A549 (cell line): ENCODE results near the gene GSDMA. TPM values are rescaled to one million over a fixed set of nuclear protein-coding genes. Genes with fewer than 3 reads are reported as not detected.
A peak's percentile ranks its signal among the peaks of the same experiment; 100 is the strongest.

Source experiments
- ATAC-seq, 2 experiments: fragments of 200-7000 bp in 1 of 2; fragments of >200 bp in 1 of 2; cut with Nextera tagmentation in 1 of 2; cut with Tn5 transposase in 1 of 2; 3 replicates each; pipeline versions ENCODE4 v1.8.0 to v1.9.1; 2018 to 2020; ENCODE audit warnings: mild to moderate bottlenecking in 1 of 2, moderate library complexity in 1 of 2
- CTCF ChIA-PET: fragments of 300-600 bp; sonication (Branson Sonifier 250); formaldehyde crosslinking; extraction: SDS; loops from one replicate; lab custom pipeline; 2021; ENCODE audit warnings: antibody characterized with exemption, inconsistent platforms; lab: Yijun Ruan, JAX
- POLR2A ChIA-PET: fragments of 350-600 bp; formaldehyde crosslinking; extraction: SDS; loops from one replicate; lab custom pipeline; 2021; ENCODE audit warnings: antibody characterized with exemption, inconsistent platforms; lab: Yijun Ruan, JAX
- DNase-seq, 2 experiments: peaks; one replicate each; pipeline versions ENCODE4 v3.0.0 to v3.0.0-alpha.2; 2011 to 2016; ENCODE audit warnings: low read depth in 1 of 2, low spot score in 1 of 2
- FAIRE-seq: peaks from 2 replicates; lab custom pipeline; 2011; peaks lifted over from hg19 to GRCh38; lab: Jason Lieb, UNC
- H3K27ac ChIP-seq, 2 experiments: fragments of >200 bp; sonication (Bioruptor Twin); formaldehyde crosslinking; 3 replicates each; pipeline ENCODE4 v1.5.1; 2016 to 2017
- H3K4me1 ChIP-seq: fragments of >200 bp; sonication (Bioruptor Twin); formaldehyde crosslinking; 3 replicates; pipeline ENCODE4 v1.6.1; 2016
- H3K4me2 ChIP-seq: fragments of >200 bp; sonication (Bioruptor Twin); formaldehyde crosslinking; 3 replicates; pipeline ENCODE4 v1.6.1; 2016
- H3K4me3 ChIP-seq: fragments of >200 bp; sonication (Bioruptor Twin); formaldehyde crosslinking; 3 replicates; pipeline ENCODE4 v1.5.1; 2016
- H3K9me3 ChIP-seq: fragments of >200 bp; sonication (Bioruptor Twin); formaldehyde crosslinking; 3 replicates; pipeline ENCODE4 v1.6.1; 2016
- ATOH8 ChIP-seq: fragments of 250-450 bp; sonication (Bioruptor Pico); IDR thresholded peaks from 2 replicates; pipeline ENCODE4 v1.5.0; 2020; ENCODE audit warnings: low read depth, mild to moderate bottlenecking, moderate library complexity
- BHLHE40 ChIP-seq: IDR thresholded peaks from 2 replicates; pipeline ENCODE4 v1.6.1; 2012; ENCODE audit warnings: low read depth, low read length, inconsistent platforms
- CEBPB ChIP-seq, 2 experiments: fragments of >200 bp in 1 of 2; sonication (Bioruptor Twin) in 1 of 2; formaldehyde crosslinking in 1 of 2; IDR thresholded peaks; 2 replicates each; pipeline ENCODE4 v1.6.1; 2012 to 2016
- CHD2 ChIP-seq: fragments of 150-350 bp; IDR thresholded peaks from 2 replicates; pipeline ENCODE4 v1.6.1; 2014; ENCODE audit warnings: low read length; ENCODE audit not compliant: partially characterized antibody
- FOSL2 ChIP-seq, 2 experiments: fragments of 450-650 bp in 1 of 2; fragments of >200 bp in 1 of 2; sonication (Bioruptor Twin) in 1 of 2; formaldehyde crosslinking; IDR thresholded peaks; 2 replicates each; pipeline versions ENCODE4 v1.5.0 to v1.6.1; 2016 to 2020; ENCODE audit warnings: mild to moderate bottlenecking in 1 of 2, moderate library complexity in 1 of 2
- GATA3 ChIP-seq: IDR thresholded peaks from 2 replicates; pipeline ENCODE4 v1.6.1; 2012; ENCODE audit warnings: borderline replicate concordance
- HDAC2 ChIP-seq: fragments of 200-600 bp; sonication (generic); IDR thresholded peaks from 2 replicates; pipeline ENCODE4 v1.6.1; 2016
- HOXB13 ChIP-seq: fragments of 250-450 bp; sonication (Bioruptor Pico); IDR thresholded peaks from 2 replicates; pipeline ENCODE4 v1.5.0; 2020; ENCODE audit warnings: low read depth, mild to moderate bottlenecking, moderate library complexity
- JUN ChIP-seq, 2 experiments: fragments of >200 bp; sonication (Bioruptor Twin); formaldehyde crosslinking; IDR thresholded peaks; 2 replicates in 1 of 2; 3 replicates in 1 of 2; pipeline ENCODE4 v1.6.1; 2016 to 2017
- KDM1A ChIP-seq: fragments of 200-600 bp; sonication (generic); IDR thresholded peaks from 2 replicates; pipeline ENCODE4 v1.6.1; 2016; ENCODE audit warnings: low read depth, mild to moderate bottlenecking
- MAFK ChIP-seq: fragments of 450-650 bp; IDR thresholded peaks from 2 replicates; pipeline ENCODE4 v1.6.1; 2014; ENCODE audit not compliant: partially characterized antibody
- MYC ChIP-seq: IDR thresholded peaks from 2 replicates; pipeline ENCODE4 v1.6.1; 2012; ENCODE audit warnings: mild to moderate bottlenecking, inconsistent platforms, low read length, improper control_type of control experiment, borderline replicate concordance
- NPAS2 ChIP-seq: fragments of 250-450 bp; sonication (Bioruptor Pico); IDR thresholded peaks from 2 replicates; pipeline ENCODE4 v1.8.0; 2022; ENCODE audit warnings: mild to moderate bottlenecking, moderate library complexity, borderline replicate concordance
- NR3C1 ChIP-seq: fragments of >200 bp; sonication (Bioruptor Twin); formaldehyde crosslinking; IDR thresholded peaks from 3 replicates; pipeline ENCODE4 v1.6.1; 2017
- PHF8 ChIP-seq: fragments of 200-600 bp; sonication (generic); IDR thresholded peaks from 2 replicates; pipeline ENCODE4 v1.6.1; 2016; ENCODE audit warnings: low read depth, mild to moderate bottlenecking, antibody characterized with exemption, moderate library complexity, borderline replicate concordance
- POLR2AphosphoS2 ChIP-seq: conservative IDR thresholded peaks from 2 replicates; pipeline ENCODE4 v1.6.1; 2012; ENCODE audit warnings: low read length, improper control_type of control experiment, inconsistent platforms
- RARB ChIP-seq: fragments of 250-450 bp; sonication (Bioruptor Pico); IDR thresholded peaks from 2 replicates; pipeline ENCODE4 v1.8.0; 2021; ENCODE audit warnings: mild to moderate bottlenecking, moderate library complexity
- SMC3 ChIP-seq: fragments of >200 bp; sonication (Bioruptor Twin); formaldehyde crosslinking; IDR thresholded peaks from 3 replicates; pipeline ENCODE4 v1.6.1; 2018; ENCODE audit warnings: inconsistent platforms
- TP53 ChIP-seq: fragments of 250-450 bp; sonication (Bioruptor Pico); IDR thresholded peaks from 2 replicates; pipeline ENCODE4 v1.5.0; 2021; ENCODE audit warnings: mild to moderate bottlenecking, moderate library complexity
- ZFP36 ChIP-seq: fragments of 450-650 bp; IDR thresholded peaks from 2 replicates; pipeline ENCODE4 v1.6.1; 2014; ENCODE audit warnings: borderline replicate concordance; ENCODE audit not compliant: partially characterized antibody
- ZNF302 ChIP-seq: fragments of 250-450 bp; sonication (Bioruptor Pico); IDR thresholded peaks from 2 replicates; pipeline ENCODE4 v1.9.0; 2021; ENCODE audit warnings: inconsistent platforms, mild to moderate bottlenecking, moderate library complexity
- ZSCAN20 ChIP-seq: fragments of 250-450 bp; sonication (Bioruptor Pico); IDR thresholded peaks from 2 replicates; pipeline ENCODE4 v1.8.0; 2022; ENCODE audit warnings: mild to moderate bottlenecking, moderate library complexity
- WGBS: methylation state at CpG from one replicate; pipeline ENCODE4 v1.1.6; 2017; ENCODE audit errors: missing lambda C conversion rate; 5-methylcytosine and 5-hydroxymethylcytosine counted together
- polyA plus RNA-seq, 4 experiments: library from polyadenylated mRNA; depleted of rRNA in 3 of 4; stranded (reverse); fragments of >200 nt; fragmentation: RNase III in 1 of 4; extraction: RNeasy Plus Mini Kit Qiagen cat#74134 plus additional on column Dnase treatment in 1 of 4; gene quantifications; 2 replicates in 3 of 4; 3 replicates in 1 of 4; pipeline ENCODE4 v1.2.3, GENCODE V29; 2011 to 2017

GSDMA gene
- polyA plus RNA-seq, 2 of the 4 experiments (the other 2 are of a cell fraction): not detected

- ATAC-seq (peak; percentile 19 to 31; a peak in 4 of 6 replicates), DNase-seq (peak; percentile 36 to 55)
- H3K4me3 ChIP-seq: no peak overlapping the region
- H3K4me1 ChIP-seq: peaks cover 34% of the 10 kb centered on the region
- ChIA-PET POLR2A (interaction anchor here (1.1 kb wide), 1 partner anchor 10 kb away, joined by 6 read pairs; no protein-coding TSS in a partner anchor), CTCF (interaction anchor here (0.6 to 3.9 kb wide), 7 partner anchors 10 to 341 kb away, joined by 3 to 17 read pairs (median 4); partner anchors contain the start of genes MED24 and PSMD3)
- H3K27ac ChIP-seq: peak overlapping the region; percentile 29 to 52; a peak in 3 of 6 replicates
- TF ChIP-seq GATA3 (peak; percentile 6; the same call in 1 of the 2 replicates), TP53 (CRISPR knock-in tag) (no peak), NPAS2 (CRISPR knock-in tag) (no peak), CEBPB (IDR thresholded peaks at IDR 0.05) (peak in 1 of 2 experiments; percentile 63; a peak in 1 of 4 replicates), JUN (IDR thresholded peaks at IDR 0.05) (no peak), NR3C1 (no peak), SMC3 (no peak), FOSL2 (IDR thresholded peaks at IDR 0.05) (peak; percentile 44; the same call in 1 of the 2 replicates), FOSL2 (CRISPR knock-in tag; IDR thresholded peaks at IDR 0.05) (peak; percentile 87), CHD2 (no peak), MAFK (no peak), HDAC2 (no peak), MYC (no peak)
- TF ChIP-seq, all 56 proteins: peak for 3
- peak overlapping the region; percentile 85 for H3K4me2 ChIP-seq
- H3K9me3 ChIP-seq: no peaks in the 10 kb centered on the region
- 43% methylated on average over 5 of the region's 5 CpGs for WGBS
- no peak for FAIRE-seq
Measured at GRCh38 chr17:39929646-39930407, 33.0 kb upstream of the GSDMA start.

- ChIA-PET POLR2A (no interaction called here), CTCF (interaction anchor here (1.5 kb wide), 1 partner anchor 38 kb away, joined by 3 read pairs; no protein-coding TSS in a partner anchor)
- WGBS: 90% methylated on average over 5 of the region's 5 CpGs
- Histone ChIP-seq H3K9me3 (no peaks in the 10 kb centered on the region), H3K27ac (no peak overlapping the region), H3K4me2 (no peak overlapping the region), H3K4me1 (peaks cover 16% of the 10 kb centered on the region), H3K4me3 (no peak overlapping the region)
- TF ChIP-seq ZNF302 (CRISPR knock-in tag) (no peak), BHLHE40 (no peak), SMC3 (no peak), ZFP36 (no peak), POLR2AphosphoS2 (no peak), PHF8 (no peak), JUN (IDR thresholded peaks at IDR 0.05) (no peak), KDM1A (no peak), HOXB13 (no peak), TP53 (CRISPR knock-in tag) (no peak), NR3C1 (no peak), RARB (CRISPR knock-in tag) (no peak), ATOH8 (no peak)
- FAIRE-seq: no peak
- no peak for ATAC-seq
- DNase-seq: no peak
Measured at GRCh38 chr17:39933912-39934311, 28.9 kb upstream of the GSDMA start.

GRCh38 chr17:39934324-39934723, 28.5 kb upstream of the GSDMA start:
- H3K4me3 ChIP-seq: no peak overlapping the region
- ChIA-PET POLR2A (no interaction called here), CTCF (interaction anchor here (1.5 kb wide), 1 partner anchor 39 kb away, joined by 3 read pairs; no protein-coding TSS in a partner anchor)
- no peak overlapping the region for H3K27ac ChIP-seq
- H3K4me2 ChIP-seq: no peak overlapping the region
- no peak for FAIRE-seq
- DNase-seq: no peak
- H3K9me3 ChIP-seq: no peaks in the 10 kb centered on the region
- TF ChIP-seq ZSCAN20 (CRISPR knock-in tag): no peak
- TF ChIP-seq, all 56 proteins: peak for 0
- 59% methylated on average over 5 of the region's 5 CpGs for WGBS
- no peak for ATAC-seq
- H3K4me1 ChIP-seq: peaks cover 13% of the 10 kb centered on the region
